IgD-negative memory B cell (primary cell): Measurements from ENCODE around the gene KMT2D. TPM values are rescaled to one million over a fixed set of nuclear protein-coding genes. Genes with fewer than 3 reads are reported as not detected.
A peak's percentile ranks its signal among the peaks of the same experiment; 100 is the strongest.

Experiments
- H3K27ac Mint-ChIP-seq, 3 donors: one replicate each; pipeline ENCODE4 v1.8.0; 2020 to 2022; ENCODE audit warnings: mild to moderate bottlenecking in 3 of 3, mixed read lengths in 3 of 3, moderate library complexity in 1 of 3
- H3K27me3 Mint-ChIP-seq: one replicate; pipeline ENCODE4 v1.8.0; 2021; ENCODE audit warnings: mixed read lengths
- H3K36me3 Mint-ChIP-seq: one replicate; pipeline ENCODE4 v1.8.0; 2020; ENCODE audit warnings: mild to moderate bottlenecking, mixed read lengths
- H3K4me1 Mint-ChIP-seq, 3 donors: one replicate each; pipeline ENCODE4 v1.8.0; 2020 to 2022; ENCODE audit warnings: mixed read lengths in 3 of 3, mild to moderate bottlenecking in 1 of 3
- H3K4me3 Mint-ChIP-seq, 4 donors: one replicate each; pipeline ENCODE4 v1.8.0; 2020 to 2022; ENCODE audit warnings: mild to moderate bottlenecking in 4 of 4, mixed read lengths in 4 of 4, moderate library complexity in 3 of 4
- H3K9me3 Mint-ChIP-seq, 3 donors: one replicate each; pipeline ENCODE4 v1.8.0; 2020 to 2021; ENCODE audit warnings: mixed read lengths in 3 of 3, mild to moderate bottlenecking in 1 of 3
- polyA plus RNA-seq: library from polyadenylated mRNA; unstranded; fragments of 300-500 nt; fragmentation: Illumina TruSeq; gene quantifications from one replicate; pipeline ENCODE4 v1.2.3, GENCODE V29; 2021

Gene KMT2D
- polyA plus RNA-seq, 1 donor from 2014 or later: 19.7 TPM

GRCh38 chr12:49051373-49051764 is 9.2 kb downstream of the KMT2D start:
- Mint-ChIP-seq H3K27ac (no peak overlapping the region), H3K9me3 (no peaks in the 10 kb centered on the region), H3K27me3 (peaks cover 2% of the 10 kb centered on the region), H3K36me3 (no peaks in the 10 kb centered on the region), H3K4me1 (peaks cover 16 to 21% (median 17%) of the 10 kb centered on the region in 3 donors), H3K4me3 (no peak overlapping the region)

DNA sequence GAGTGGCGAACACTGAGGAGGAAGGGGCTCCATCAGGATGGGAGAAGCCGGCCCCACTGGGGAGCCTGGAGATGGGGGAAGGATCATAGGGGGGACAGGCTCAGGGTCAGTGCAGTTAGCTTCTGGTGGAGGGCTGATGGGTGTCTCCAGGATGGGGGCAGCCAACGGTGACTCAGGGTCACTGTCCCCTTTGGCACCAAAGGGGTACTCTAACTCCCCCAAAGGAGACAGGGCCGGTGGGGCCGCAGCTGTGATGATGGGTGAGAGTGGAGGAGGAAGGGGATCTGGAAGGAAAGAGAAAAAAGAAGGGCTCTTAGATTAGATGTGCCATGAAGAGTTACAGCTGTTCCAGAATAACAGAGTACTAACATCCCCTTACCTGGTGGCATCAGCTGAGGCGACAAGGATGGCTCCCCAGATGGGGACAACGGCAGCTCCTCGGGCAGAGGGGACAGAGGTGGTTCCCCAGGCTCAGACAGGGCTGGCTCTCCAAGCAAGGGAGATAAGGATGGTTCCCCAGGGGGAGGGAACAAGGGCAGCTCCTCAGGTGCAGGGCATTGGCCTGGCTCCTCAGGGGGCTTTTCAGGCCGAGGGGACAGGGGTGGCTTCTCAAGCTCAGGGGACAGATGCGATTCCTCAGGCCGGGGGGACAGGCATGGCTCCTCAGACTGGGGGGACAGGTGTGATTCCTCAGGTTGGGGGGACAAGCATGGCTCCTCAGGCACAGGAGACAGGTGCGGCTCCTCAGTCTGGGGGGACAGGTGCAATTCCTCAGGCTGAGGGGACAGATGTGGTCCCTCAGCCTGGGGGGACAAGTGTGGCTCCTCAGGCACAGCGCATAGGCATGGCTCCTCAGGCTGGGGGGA is 9.9 kb downstream of the KMT2D start:
- H3K4me3 Mint-ChIP-seq: no peak overlapping the region
- no peaks in the 10 kb centered on the region for H3K27me3 Mint-ChIP-seq
- no peak overlapping the region for H3K27ac Mint-ChIP-seq
- no peaks in the 10 kb centered on the region for H3K9me3 Mint-ChIP-seq
- H3K36me3 Mint-ChIP-seq: no peaks in the 10 kb centered on the region
- peaks cover 9 to 14% (median 10%) of the 10 kb centered on the region in 3 donors for H3K4me1 Mint-ChIP-seq

DNA sequence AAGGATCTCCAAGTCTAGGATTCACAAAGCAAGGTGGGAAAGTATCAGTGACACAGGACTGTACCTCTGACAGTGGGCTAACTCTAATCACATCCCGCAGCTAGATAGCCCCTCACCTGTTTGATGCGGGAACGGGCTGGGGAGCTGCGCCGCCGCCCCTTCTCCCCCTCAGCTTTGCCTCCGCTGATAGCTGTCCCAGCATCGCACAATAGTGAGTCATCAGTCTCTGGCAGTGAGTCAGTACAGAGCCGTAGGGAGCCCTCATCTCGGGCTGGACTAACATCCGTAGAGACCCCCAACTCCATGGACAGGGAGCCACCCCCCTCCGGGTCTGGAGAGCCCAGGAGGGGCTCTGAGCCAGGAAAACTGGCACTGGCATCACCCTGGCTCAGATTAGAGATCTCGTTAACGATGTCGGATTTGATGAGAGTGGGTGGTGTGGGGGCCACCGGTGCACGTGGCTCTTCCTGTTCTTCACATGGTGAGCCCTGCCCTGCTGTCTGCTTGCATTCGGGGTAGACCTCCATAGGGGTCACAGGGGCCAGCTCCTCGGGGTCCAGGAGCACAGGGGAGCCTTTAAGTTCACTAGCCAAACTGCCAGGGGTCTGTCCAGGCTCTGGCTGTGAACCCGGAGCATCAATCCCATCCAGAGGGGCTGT is 10.9 kb downstream of the KMT2D start:
- peaks cover 2% of the 10 kb centered on the region for H3K36me3 Mint-ChIP-seq
- H3K4me3 Mint-ChIP-seq: peak overlapping the region in 1 of 4 donors; percentile 3
- no peak overlapping the region for H3K27ac Mint-ChIP-seq
- H3K4me1 Mint-ChIP-seq: peaks cover 1 to 5% (median 3%) of the 10 kb centered on the region in 3 donors
- no peaks in the 10 kb centered on the region for H3K9me3 Mint-ChIP-seq
- no peaks in the 10 kb centered on the region for H3K27me3 Mint-ChIP-seq

DNA sequence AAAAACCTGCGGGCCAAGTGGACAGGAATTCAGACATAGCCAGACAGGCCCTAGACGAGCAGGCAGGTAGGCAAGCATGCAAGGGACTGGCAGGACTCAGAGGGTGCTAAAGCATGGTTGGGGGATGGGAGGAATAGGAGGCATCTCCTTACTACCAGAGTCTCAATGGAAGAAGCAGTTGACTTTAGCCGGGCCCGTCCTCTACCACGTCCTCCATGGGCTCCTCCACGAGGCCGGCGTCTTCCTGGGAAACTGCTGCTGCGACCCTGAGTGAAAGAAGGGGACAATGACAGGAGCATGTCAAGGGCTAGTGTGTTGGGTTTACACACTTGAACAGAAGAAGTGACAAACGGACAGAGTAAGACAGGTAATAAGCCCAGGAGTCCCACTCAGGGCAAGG is 11.6 kb downstream of the KMT2D start:
- Mint-ChIP-seq H3K4me3 (no peak overlapping the region), H3K9me3 (no peaks in the 10 kb centered on the region), H3K36me3 (peaks cover 3% of the 10 kb centered on the region), H3K4me1 (peaks cover 0 to 4% (median 3%) of the 10 kb centered on the region in 3 donors), H3K27ac (peak overlapping the region in 1 of 3 donors; percentile 67), H3K27me3 (no peaks in the 10 kb centered on the region)

DNA sequence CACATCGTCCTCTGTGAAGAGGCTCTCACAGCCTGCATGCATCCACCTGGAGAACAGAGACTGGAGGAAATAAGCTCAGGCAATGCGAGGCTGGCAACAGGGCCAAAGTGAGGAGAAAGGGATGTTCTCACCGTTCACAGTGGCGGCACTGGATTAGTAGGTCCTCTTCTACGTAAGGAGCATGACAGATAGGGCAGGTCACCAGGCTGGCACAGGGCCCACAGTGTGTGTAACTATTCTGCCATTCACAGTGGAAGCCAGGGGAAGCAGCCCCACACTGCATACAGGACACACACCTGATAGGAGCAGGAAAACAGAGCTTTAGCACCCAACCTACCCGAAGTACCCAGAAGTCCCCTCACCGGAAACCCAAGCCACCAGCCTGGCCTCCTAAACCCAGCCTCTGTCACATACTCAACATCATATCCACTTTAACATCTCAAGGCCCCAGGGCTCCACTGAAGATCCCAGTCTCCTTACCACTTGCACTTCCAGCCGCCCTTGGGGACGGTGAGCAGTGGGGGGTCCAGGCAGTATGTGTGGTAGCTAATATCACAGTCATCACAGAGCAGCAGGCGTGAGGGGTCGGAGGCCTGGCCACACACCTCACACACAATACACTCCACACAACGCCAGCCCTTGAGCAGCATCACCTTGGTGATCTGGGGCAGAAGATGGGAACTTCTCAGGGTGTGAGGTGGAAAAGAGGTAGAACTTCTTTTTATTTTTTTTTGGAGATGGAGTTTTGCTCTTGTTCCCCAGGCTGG is 14.3 kb downstream of the KMT2D start:
- Mint-ChIP-seq H3K27ac (no peak overlapping the region), H3K27me3 (no peaks in the 10 kb centered on the region), H3K9me3 (no peaks in the 10 kb centered on the region), H3K36me3 (peaks cover 5% of the 10 kb centered on the region), H3K4me1 (peaks cover 0 to 3% (median 3%) of the 10 kb centered on the region in 3 donors), H3K4me3 (no peak overlapping the region)

DNA sequence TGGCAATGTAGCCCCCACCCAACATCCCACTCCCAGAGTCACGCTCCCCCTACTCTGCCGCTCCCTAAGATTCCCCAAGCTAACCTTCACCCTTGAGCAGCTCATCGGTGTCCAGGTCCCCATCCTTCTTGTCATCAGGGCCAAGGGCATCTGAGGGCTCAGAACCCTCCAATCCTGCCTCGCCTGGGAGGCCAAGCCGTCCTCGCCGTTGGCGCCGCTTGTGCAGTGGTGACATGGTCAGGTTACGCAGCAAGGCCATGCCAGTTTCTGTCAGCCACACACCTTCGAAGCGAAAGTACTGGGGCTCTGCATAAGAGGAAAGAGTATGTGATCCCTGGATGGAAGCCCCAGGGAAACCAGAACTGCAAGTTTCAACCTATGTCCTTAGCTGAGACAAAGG is 15.9 kb downstream of the KMT2D start:
- no peaks in the 10 kb centered on the region for H3K9me3 Mint-ChIP-seq
- H3K36me3 Mint-ChIP-seq: peaks cover 5% of the 10 kb centered on the region
- H3K4me3 Mint-ChIP-seq: no peak overlapping the region
- no peaks in the 10 kb centered on the region for H3K27me3 Mint-ChIP-seq
- peaks cover 0 to 3% (median 0%) of the 10 kb centered on the region in 3 donors for H3K4me1 Mint-ChIP-seq
- peak overlapping the region in 1 of 3 donors; percentile 87 for H3K27ac Mint-ChIP-seq

GRCh38 chr12:49043856-49044258 is 16.7 kb downstream of the KMT2D start:
- Mint-ChIP-seq H3K36me3 (peaks cover 6% of the 10 kb centered on the region), H3K4me1 (peaks cover 0 to 3% (median 0%) of the 10 kb centered on the region in 3 donors), H3K9me3 (no peaks in the 10 kb centered on the region), H3K27ac (peak overlapping the region; percentile 5 to 71 (median 19)), H3K4me3 (no peak overlapping the region), H3K27me3 (no peaks in the 10 kb centered on the region)

DNA sequence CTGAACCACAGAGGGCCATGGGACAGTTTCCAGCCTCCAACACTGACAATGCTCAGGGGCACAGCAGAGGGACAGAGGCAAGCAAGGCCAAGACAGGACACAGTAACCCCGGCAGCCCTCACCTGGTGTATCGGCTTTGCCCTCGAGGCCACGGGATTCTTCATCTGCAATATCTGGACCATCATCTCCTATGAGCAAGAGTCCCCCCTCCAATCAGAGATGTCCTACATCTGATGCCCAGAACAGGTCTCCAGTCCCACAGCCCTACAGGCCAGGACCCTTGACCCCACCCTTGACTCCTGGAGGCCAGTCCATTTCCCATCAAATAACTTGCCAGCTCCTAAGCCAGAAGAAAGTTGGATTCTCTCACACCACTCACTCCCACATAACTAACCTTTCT is 17.4 kb downstream of the KMT2D start:
- Mint-ChIP-seq H3K4me1 (peaks cover 0 to 3% (median 0%) of the 10 kb centered on the region in 3 donors), H3K27ac (peak overlapping the region in 2 of 3 donors; percentile 71 to 73), H3K27me3 (no peaks in the 10 kb centered on the region), H3K36me3 (peaks cover 7% of the 10 kb centered on the region), H3K9me3 (no peaks in the 10 kb centered on the region), H3K4me3 (no peak overlapping the region)

GRCh38 chr12:49041881-49042484 is 18.6 kb downstream of the KMT2D start:
- H3K27ac Mint-ChIP-seq: no peak overlapping the region
- H3K9me3 Mint-ChIP-seq: no peaks in the 10 kb centered on the region
- H3K27me3 Mint-ChIP-seq: no peaks in the 10 kb centered on the region
- peaks cover 7% of the 10 kb centered on the region for H3K36me3 Mint-ChIP-seq
- H3K4me3 Mint-ChIP-seq: no peak overlapping the region
- H3K4me1 Mint-ChIP-seq: peaks cover 0 to 3% (median 0%) of the 10 kb centered on the region in 3 donors

DNA sequence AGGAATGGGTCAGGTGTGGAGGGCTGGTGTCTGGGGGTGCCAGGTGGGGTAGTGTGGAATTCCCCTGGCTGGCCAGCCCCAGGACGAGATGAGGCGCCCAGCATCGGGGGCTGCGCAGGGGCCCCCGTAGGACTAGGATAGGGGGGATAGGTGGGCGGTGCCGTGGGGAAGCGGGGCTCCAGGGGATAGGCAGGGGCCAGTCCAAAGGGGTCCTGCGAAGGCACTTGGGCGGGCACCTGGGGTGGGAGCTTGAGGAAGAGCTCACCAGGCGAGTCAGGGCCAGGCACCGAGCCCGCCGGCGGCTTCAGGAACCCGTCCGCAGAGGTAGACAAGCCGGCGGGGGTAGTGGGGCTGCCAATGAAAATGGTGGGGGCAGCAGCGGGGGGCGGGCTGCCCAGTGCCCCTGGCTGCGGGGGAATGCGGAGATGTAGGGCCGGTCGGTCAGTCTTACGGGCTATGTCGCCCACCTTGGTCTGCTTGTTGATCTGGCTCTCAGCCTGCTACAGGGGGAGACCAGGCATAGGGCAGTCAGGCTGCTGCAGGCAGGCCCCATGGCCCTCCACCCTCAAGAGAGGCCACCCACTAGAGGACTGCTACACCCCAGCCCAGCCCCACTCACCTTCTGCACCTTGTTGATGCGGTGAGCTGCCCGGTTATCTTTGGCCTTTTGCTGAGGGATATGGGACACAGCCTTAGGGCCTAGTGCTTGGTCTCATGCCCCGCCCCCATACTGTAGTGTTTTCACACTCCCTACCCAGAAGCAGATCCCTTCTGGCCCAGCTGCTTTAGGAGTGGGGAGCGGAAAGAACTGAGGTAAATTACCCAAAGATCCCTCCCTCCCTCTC is 19.3 kb downstream of the KMT2D start:
- peaks cover 7% of the 10 kb centered on the region for H3K36me3 Mint-ChIP-seq
- H3K9me3 Mint-ChIP-seq: no peaks in the 10 kb centered on the region
- H3K27me3 Mint-ChIP-seq: no peaks in the 10 kb centered on the region
- H3K4me1 Mint-ChIP-seq: peaks cover 0 to 3% (median 0%) of the 10 kb centered on the region in 3 donors
- H3K4me3 Mint-ChIP-seq: no peak overlapping the region
- no peak overlapping the region for H3K27ac Mint-ChIP-seq

- peak overlapping the region in 1 of 3 donors; percentile 91 for H3K27ac Mint-ChIP-seq
- H3K27me3 Mint-ChIP-seq: no peaks in the 10 kb centered on the region
- H3K9me3 Mint-ChIP-seq: no peaks in the 10 kb centered on the region
- peaks cover 0 to 4% (median 0%) of the 10 kb centered on the region in 3 donors for H3K4me1 Mint-ChIP-seq
- no peak overlapping the region for H3K4me3 Mint-ChIP-seq
- peaks cover 6% of the 10 kb centered on the region for H3K36me3 Mint-ChIP-seq
These were observed 20.2 kb downstream of the KMT2D start for GRCh38 chr12:49040364-49040855.

- H3K27me3 Mint-ChIP-seq: no peaks in the 10 kb centered on the region
- peak overlapping the region in 1 of 3 donors; percentile 91 for H3K27ac Mint-ChIP-seq
These were observed 20.9 kb downstream of the KMT2D start for GRCh38 chr12:49039421-49040363.

More at GRCh38 chr12:49039421-49040363, 20.9 kb downstream of the KMT2D start:
- Mint-ChIP-seq H3K9me3 (no peaks in the 10 kb centered on the region), H3K4me1 (peaks cover 0 to 4% (median 0%) of the 10 kb centered on the region in 3 donors), H3K4me3 (no peak overlapping the region), H3K36me3 (peaks cover 5% of the 10 kb centered on the region)
